Activated CD8-positive, alpha-beta memory T cell treated with anti-CD3 and anti-CD28 coated beads for 1 hour (primary cell): ENCODE measurements around the gene ADRA2C.

Experiments
- DNase-seq, 2 donors: peaks; one replicate each; pipeline ENCODE4 v3.0.0-alpha.2; 2020; ENCODE audit warnings: low read depth in 1 of 2; ENCODE audit errors: extremely low read depth in 1 of 2

The ADRA2C gene

GRCh38 chr4:3775005-3775404, 8.8 kb downstream of the ADRA2C start:
- no peak for DNase-seq

GRCh38 chr4:3775576-3775975, 9.4 kb downstream of the ADRA2C start:
- no peak for DNase-seq

- no peak for DNase-seq
These were observed 10.2 kb downstream of the ADRA2C start for GRCh38 chr4:3776166-3777032.

GRCh38 chr4:3777033-3777390, 10.8 kb downstream of the ADRA2C start:
- no peak for DNase-seq

GRCh38 chr4:3777669-3778068, 11.5 kb downstream of the ADRA2C start:
- no peak for DNase-seq

- no peak for DNase-seq
These were observed 13.3 kb downstream of the ADRA2C start for GRCh38 chr4:3779509-3779908.

- no peak for DNase-seq
These were observed 14.4 kb downstream of the ADRA2C start for GRCh38 chr4:3780347-3781171.

- DNase-seq: no peak
These were observed 15.2 kb downstream of the ADRA2C start for GRCh38 chr4:3781193-3781886.

- DNase-seq: no peak
These were observed 16.1 kb downstream of the ADRA2C start for GRCh38 chr4:3781997-3782930.

- DNase-seq: no peak
These were observed 17.6 kb downstream of the ADRA2C start for GRCh38 chr4:3783693-3784306.

GRCh38 chr4:3784454-3785291, 18.5 kb downstream of the ADRA2C start:
- DNase-seq: no peak

GRCh38 chr4:3785292-3785565, 19.0 kb downstream of the ADRA2C start:
- DNase-seq: no peak

- no peak for DNase-seq
These were observed 20.1 kb downstream of the ADRA2C start for GRCh38 chr4:3786196-3786869.

- no peak for DNase-seq
These were observed 21.5 kb downstream of the ADRA2C start for GRCh38 chr4:3787489-3788365.

- DNase-seq: no peak
These were observed 22.1 kb downstream of the ADRA2C start for GRCh38 chr4:3788366-3788660.

GRCh38 chr4:3789587-3789986, 23.4 kb downstream of the ADRA2C start:
- DNase-seq: no peak

GRCh38 chr4:3790006-3790561, 23.9 kb downstream of the ADRA2C start:
- DNase-seq: no peak

GRCh38 chr4:3791256-3791655, 25.1 kb downstream of the ADRA2C start:
- DNase-seq: no peak
